Fibroblast of villous mesenchyme (primary cell): ENCODE results near the gene PRTN3. TPM values are rescaled to one million over a fixed set of nuclear protein-coding genes. Genes with fewer than 3 reads are reported as not detected.

ENCODE experiments used
- DNase-seq: peaks from one replicate; pipeline ENCODE4 v3.0.0-alpha.2; 2010; ENCODE audit warnings: low read depth
- H3K4me3 ChIP-seq: 2 replicates; pipeline ENCODE4 v1.5.1; 2011; ENCODE audit warnings: low read depth, mild to moderate bottlenecking, low read length
- total RNA-seq: library from RNA; depleted of rRNA; stranded (reverse); fragments of >200 nt; gene quantifications from 2 replicates; pipeline ENCODE4 v1.2.3, GENCODE V29; 2012
- TF ChIP-seq, protein P1 (sequence below): IDR thresholded peaks from 2 replicates; pipeline ENCODE4 v1.5.1; 2012; ENCODE audit warnings: low read depth, mild to moderate bottlenecking, low read length; ENCODE audit not compliant: insufficient read depth

Gene PRTN3
- total RNA-seq, 1 donor, result not detected

DNA sequence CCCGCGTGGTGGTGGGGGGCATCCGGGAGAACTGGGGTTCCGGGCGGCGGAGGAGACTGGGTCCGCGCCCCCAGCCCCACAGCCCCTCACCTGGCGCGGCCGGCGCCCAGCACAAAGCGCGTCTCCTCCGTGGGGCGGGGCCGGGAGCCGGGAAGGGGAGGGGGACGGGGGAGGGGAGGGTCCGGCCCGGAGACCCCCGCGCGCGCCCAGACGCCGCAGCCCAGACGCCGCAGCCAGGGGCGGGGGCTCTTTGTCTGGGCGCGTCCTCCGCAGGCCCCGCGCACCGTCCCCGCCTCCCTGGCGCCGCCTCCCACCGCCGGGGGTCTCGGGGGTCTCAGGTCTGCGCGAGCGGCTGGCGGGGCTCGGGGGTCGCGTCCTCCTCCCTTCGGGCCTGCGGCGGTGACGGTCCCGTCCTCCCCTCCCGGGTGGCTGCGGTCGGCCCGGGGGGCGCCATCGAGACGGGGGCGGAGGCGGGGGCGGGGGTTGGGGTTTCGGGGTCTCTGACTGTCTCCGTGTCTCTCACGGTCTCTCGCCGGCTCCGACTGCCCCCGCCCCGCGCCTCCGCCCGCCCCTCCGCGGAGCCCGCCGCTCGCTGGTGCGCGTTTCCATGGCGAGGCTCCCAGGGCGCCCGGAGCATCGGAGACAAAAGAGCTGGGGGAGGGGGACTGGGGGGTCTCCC, 18.8 kb upstream of the PRTN3 start, which contains the start of gene PLPPR3:
PLPPR3 (minus strand) TSS at position 131 of the 679 bp plus-strand sequence. CDS start 396 bp downstream, outside the sequence.
- H3K4me3 ChIP-seq, result peak within 1 kb of the TSS; percentile 51
- no peak for DNase-seq
- TF ChIP-seq, protein P1, sequence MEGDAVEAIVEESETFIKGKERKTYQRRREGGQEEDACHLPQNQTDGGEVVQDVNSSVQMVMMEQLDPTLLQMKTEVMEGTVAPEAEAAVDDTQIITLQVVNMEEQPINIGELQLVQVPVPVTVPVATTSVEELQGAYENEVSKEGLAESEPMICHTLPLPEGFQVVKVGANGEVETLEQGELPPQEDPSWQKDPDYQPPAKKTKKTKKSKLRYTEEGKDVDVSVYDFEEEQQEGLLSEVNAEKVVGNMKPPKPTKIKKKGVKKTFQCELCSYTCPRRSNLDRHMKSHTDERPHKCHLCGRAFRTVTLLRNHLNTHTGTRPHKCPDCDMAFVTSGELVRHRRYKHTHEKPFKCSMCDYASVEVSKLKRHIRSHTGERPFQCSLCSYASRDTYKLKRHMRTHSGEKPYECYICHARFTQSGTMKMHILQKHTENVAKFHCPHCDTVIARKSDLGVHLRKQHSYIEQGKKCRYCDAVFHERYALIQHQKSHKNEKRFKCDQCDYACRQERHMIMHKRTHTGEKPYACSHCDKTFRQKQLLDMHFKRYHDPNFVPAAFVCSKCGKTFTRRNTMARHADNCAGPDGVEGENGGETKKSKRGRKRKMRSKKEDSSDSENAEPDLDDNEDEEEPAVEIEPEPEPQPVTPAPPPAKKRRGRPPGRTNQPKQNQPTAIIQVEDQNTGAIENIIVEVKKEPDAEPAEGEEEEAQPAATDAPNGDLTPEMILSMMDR, result no peak

DNA sequence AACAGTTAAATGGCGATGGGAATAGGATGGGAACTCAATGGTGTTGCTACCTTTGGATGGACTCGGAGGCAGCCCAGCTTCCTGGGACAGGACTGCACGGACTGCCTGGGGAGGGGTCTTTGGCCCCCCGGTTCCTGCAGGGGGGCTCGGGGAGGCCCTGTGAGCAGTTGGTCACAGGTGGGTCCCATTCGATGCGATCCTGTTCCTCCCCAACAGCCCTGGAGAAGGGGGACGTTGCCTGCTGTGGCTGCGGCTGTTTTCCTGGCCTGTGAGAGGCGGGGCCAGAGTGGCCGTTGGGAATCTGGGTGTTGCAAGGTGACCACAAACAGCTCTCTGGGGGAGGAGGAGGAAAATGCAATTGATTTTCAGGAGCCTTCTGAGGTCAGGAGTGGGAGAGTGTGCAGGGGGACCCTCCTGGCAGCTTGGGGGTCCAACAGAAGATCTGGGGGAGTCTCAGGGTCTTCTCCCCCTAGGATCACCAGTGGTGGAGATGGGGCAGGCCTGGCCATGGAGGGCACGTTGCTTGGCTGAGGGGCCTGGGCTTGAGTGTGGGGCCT, 17.2 kb upstream of the PRTN3 start:
- no peak overlapping the region for H3K4me3 ChIP-seq
- no peak for DNase-seq
- TF ChIP-seq, protein P1, result no peak

DNA sequence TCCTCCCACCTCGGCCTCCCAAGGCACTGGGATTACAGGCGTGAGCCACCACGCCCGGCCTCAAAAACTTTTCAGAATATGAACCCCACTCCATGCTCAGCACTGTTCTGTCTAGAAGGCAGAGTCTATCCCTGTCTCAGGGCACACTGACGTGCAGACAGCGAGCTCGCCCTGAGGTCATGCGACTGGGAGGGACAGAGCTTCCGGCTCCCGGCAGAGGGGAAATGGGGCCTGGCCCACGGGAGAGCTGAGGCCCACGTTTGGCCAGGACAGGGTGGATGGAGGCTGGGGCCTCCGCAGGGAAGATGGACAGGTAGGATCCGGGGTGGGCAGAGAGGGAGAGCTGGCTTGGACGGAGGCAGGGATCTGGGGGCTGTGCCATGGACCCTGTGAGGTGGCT, 15.9 kb upstream of the PRTN3 start:
- TF ChIP-seq, protein P1, result no peak
- DNase-seq, result no peak
- H3K4me3 ChIP-seq, result no peak overlapping the region

DNA sequence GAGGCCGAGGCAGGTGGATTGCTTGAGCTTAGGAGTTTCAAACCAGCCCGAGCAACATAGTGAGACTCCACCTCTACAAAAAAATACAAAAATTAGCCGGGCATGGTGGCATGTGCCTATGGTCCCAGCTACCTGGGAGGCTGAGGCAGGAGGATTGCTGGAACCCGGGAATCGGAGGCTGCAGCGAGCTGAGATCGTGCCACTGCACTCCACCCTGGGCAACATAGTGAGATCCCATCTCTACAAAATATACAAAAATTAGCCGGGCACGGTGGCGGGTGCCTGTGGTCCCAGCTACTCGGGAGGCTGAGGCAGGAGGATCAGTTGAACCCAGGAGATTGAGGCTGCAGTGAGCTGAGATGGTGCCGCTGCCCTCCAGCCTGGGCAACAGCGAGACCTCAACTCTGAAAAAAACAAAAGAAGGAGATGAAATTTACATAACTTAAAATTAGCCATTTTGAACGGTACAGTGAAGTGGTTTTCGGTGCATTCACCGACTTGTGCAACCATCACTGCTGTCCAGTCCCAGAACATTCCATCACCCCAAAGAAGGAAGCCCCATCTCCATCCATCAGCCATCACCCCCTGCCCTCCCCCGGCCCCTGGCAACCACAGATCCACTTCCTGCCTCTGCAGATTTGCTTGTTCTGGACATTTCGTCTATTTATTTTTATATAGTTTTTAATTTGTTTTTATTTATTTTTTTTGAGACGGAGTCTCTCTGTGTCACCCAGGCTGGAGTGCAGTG, 14.7 kb upstream of the PRTN3 start:
- H3K4me3 ChIP-seq, result no peak overlapping the region
- DNase-seq, result no peak
- TF ChIP-seq, protein P1, result no peak

DNA sequence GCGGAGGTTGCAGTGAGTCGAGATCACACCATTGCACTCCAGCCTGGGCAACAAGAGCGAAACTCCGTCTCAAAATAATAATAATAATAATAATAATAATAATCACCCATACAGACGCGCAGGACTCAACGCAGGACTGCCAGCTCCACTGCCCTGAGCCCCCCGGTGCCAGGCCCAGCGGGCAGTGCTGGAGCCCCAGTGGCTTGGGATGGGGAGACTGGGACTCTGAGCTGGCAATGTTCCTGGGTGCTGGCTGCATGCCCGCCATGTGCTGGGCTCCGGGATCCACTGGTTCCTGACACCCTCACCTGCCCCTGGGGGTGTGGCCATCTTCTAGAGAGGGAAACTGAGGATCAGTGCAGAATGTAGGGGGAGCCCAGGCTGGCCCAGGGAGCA, 13.5 kb upstream of the PRTN3 start:
- TF ChIP-seq, protein P1, result no peak
- DNase-seq, result no peak
- H3K4me3 ChIP-seq, result no peak overlapping the region

DNA sequence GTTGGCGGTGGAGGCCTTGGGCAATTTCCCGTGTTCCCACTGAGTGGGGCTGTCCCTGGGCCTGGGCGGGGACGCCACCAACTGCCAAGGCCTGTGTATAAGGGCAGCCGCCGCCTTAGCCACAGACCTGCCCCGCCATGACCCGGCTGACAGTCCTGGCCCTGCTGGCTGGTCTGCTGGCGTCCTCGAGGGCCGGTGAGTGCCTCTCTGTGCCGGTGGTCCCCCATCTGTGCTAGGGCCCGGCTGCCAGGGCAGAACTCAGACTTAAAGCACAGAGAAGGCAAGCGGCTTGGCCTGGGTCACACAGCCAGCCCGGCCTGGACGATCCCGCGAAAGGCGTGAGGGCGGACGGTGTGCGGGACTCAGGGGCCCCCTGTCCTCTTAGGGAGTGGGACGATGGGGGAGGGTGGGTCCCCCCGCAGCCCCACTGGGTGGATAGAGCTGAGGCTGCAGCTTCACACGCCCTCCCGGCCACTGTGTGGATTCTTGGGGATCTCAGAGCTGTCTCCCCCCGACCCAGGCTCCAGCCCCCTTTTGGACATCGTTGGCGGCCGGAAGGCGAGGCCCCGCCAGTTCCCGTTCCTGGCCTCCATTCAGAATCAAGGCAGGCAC, 13.0 kb upstream of the PRTN3 start, which contains the start of gene AZU1:
AZU1 (plus strand) TSS at position 128 of the 612 bp plus-strand sequence; CDS start at position 138, 10 bp downstream.
- TF ChIP-seq, protein P1, result no peak
- no peak for DNase-seq
- H3K4me3 ChIP-seq, result no peak within 1 kb of the TSS
